HG03442 (cell line): ENCODE measurements around the gene BDKRB2.

ENCODE experiments used
- ATAC-seq: cut with Tn5 transposase; IDR thresholded peaks from one replicate; pipeline ENCODE4 v1.9.1; 2021; ENCODE audit warnings: mild to moderate bottlenecking, moderate library complexity; ENCODE audit not compliant: unreplicated experiment

Gene BDKRB2

GRCh38 chr14:96176275-96176674 lies 28.4 kb upstream of the BDKRB2 start:
- ATAC-seq, result no peak

GRCh38 chr14:96176811-96177211 lies 27.8 kb upstream of the BDKRB2 start:
- no peak for ATAC-seq

DNA sequence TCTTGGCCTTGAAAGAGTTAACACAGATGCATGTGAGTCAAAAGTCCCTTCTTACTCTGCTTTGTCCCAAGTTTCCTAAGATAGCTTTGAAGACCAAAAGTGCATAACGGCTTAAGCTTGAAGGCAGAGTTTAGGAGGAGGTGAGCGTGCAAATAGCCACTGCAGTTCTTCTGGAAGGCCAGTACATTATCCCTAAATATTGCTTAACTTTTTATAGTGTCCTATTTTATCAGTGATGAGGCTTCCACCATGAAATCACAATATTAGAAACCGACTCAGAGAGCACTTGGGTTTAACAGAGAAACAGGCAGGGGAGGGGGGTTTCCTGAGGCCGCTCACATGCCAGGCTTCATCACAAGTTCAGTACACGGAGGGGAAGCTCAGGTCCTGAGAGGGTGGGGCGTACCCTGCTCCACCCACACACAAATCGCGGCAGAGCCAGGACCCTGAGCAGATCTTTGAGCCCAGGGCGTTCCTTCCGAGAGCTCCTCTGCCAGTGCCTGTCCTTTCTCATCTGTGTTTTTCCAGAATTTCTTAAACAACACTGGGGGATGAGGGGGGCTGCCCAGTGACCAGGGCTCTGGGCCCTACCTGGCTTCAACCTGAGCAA lies 26.8 kb upstream of the BDKRB2 start:
- ATAC-seq, result no peak

GRCh38 chr14:96178461-96179321 lies 25.9 kb upstream of the BDKRB2 start:
- no peak for ATAC-seq

- ATAC-seq, result no peak
Observed at GRCh38 chr14:96180043-96180874, 24.4 kb upstream of the BDKRB2 start.

GRCh38 chr14:96181186-96182056 lies 23.2 kb upstream of the BDKRB2 start:
- no peak for ATAC-seq

DNA sequence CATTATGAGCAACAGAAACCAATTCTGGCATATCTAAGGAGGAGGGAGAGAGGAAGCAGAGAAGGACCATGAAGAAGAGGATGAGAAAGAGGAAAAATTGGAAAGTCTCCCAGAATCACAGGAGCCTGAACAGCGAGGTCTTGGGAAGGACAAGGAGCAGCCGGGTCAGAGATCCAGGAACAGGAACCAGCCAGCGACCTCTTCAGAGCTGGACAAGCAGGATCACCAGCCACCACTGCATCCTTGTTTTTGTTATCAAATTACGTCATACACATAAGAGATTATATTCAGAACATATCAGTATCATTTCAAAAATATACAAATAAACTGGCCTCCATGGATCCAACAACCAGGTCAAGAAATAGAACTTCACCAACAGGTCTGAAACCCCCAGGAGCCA lies 22.1 kb upstream of the BDKRB2 start:
- no peak for ATAC-seq

GRCh38 chr14:96184737-96185136 lies 19.9 kb upstream of the BDKRB2 start:
- no peak for ATAC-seq

DNA sequence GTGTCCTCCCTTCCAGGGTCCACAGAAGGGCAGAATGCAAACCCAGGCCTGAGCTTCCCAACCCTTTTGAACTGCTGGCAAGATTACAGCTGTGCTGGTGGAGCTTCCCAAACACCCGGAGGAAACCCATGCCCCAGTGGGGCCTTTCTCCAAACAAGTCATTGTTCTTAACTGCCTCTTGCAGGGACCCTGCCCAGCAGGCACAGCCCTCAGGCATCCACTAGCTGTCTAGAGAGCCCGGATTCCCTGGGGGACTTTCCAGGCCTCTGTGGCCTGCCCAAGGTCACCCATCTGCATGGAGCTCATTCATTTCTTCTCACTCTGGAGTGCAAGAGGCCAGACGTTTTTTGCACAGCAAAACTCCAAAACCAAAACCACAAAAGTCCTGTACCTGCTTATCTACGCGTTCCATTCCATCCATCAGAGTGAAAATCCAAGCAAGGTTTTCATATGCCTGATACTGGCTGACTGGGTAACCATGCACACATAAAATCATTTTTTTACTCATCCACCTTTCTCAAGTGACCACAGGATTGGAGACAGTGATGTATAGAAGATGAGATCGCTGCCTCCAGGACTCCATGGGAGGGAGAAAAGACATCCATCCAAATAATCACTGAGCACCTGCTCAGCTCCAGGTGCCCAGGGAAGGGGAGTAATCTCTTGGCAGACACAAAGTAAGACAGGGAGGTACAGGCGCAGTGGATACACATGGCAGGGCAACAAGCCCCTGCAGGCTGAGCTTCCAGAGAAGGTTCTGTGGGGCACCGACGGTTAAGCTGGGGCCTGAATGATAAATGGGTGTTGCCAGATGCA lies 17.2 kb upstream of the BDKRB2 start:
- no peak for ATAC-seq

DNA sequence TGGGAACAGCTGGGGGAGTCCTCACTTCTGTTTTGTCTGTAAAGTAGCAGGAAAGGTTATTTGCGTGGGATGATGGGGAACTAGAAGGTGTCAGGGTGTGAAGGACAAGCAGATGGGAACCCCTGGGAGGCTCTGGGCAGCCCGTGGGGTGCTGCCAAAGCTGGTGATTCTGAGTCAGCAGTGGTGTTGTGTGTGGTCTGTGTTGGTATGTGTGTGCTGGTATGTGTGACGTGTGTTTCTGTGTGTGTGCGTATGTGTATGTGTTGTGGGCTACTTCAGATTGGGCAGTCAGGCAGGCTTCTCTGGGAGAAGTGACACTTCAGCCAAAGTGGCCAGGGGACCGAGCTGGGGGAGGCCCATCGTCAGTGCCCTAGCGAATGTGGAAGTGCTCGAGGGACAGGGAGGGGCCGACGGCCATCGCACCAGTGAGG lies 15.3 kb upstream of the BDKRB2 start:
- ATAC-seq, result peak; percentile 63

DNA sequence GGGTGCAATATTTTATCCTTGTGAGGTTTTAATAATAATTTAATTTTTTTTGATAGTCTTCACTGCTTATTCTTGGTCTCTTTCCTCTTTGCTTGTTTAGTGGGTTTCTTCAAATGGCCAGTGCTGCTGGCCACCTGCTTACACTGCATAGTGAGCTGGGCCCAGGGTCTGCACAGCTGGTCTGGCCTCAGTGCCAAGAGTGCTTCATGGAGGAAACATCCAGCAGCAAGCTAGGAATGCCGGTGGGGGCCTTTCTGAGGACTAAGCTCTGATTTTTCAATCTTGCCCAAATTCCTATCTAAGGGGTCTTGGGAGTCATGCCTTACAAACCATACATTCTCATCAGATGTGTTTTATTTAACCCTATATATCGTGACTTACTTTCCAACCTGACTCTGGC lies 13.3 kb upstream of the BDKRB2 start:
- no peak for ATAC-seq

GRCh38 chr14:96191841-96192462 lies 12.7 kb upstream of the BDKRB2 start:
- no peak for ATAC-seq

DNA sequence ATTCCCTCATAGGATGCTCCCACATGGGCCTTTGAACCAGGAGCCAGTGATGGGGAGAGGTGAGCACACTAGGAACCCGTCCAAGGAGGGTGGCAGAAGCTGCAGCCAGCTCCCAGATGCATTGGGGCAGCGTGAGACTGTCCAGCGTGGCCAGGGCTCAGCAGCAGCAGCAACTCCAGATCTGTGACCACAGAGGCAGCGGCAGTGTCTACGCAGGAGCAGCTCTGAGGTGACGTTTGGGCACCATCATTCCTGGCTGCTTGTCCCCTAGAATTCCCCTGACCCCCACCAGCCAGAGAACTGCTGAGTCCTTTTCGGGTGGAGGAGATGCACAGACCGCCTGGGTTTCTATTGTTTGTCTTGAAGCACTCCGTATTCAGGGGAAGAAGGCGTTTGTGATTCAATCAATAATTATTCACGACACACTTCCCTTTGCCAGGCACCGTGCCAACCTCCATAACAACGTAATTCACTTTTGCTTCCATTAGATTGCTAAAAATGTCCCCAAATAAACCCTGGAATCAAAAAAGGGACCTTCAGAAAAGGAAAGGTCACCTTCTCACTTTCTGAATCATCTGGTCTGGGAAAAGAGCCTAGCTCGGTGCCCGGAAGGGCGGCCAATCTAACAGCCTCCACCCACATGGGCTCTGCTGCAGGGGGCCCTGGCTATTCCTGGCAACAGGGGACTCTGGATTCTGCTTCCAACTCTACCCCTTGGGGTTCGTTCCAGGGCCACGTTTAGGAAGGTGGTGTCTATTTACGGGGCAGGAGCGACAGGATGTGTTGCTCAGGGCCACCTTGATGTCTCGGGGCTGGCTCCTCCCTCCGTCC lies 11.4 kb upstream of the BDKRB2 start:
- ATAC-seq, result no peak

DNA sequence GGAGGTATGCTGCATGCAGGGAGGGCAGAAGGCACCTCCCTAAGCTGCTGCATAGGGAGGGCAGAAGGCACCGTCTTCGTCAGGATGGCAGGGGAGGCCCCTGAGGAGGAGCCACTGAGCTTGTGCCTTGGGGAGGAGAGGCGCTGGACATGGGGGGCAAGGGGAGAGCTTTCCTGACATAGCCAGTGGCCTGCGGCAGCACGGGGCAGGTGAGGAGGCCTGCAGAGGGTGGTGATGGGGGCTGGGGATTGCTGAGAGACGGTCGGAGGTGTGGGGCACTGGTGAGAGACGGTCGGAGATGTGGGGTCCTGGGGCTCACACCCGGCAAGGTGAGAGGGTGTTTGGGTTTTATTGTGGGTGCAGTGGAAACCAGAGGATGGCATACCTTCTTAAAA lies 10.4 kb upstream of the BDKRB2 start:
- ATAC-seq, result no peak

DNA sequence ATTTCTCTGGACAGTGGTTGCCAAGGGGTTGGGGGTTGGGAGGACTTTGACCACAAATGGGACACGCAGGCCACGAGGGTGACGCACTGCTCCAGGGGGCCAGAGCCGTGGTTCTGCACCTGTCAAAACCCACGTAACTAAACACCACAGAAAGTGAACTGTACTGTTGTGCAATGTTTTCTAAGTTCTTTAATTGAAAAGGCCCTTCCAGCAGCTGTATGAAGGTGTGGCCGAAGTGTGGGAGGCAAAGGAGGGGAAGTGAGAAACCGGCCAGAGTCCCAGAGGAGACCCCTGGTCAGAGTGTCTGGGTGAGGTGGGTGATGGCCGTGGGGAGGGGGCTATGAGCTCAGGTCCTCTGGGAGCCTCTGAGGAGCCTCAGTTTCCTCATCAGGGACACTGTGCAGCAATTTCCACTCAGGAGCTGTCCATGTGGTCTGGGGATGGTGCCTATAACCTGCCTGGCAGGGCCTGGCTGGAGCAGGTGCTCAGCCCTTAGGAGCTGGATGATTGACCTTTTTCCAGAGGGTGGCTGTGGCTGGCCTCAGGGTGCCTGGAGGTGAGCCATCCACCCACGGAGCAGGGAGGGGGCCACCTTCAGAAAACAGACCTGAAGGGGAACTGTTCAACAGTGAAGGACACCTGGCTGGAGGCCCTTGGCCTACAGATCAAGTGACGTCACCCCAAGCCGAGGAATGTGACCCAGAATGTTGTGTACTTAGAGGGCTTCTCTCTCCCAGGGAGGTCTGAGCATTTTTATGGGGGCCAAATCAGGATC lies 9.8 kb upstream of the BDKRB2 start:
- ATAC-seq, result no peak

DNA sequence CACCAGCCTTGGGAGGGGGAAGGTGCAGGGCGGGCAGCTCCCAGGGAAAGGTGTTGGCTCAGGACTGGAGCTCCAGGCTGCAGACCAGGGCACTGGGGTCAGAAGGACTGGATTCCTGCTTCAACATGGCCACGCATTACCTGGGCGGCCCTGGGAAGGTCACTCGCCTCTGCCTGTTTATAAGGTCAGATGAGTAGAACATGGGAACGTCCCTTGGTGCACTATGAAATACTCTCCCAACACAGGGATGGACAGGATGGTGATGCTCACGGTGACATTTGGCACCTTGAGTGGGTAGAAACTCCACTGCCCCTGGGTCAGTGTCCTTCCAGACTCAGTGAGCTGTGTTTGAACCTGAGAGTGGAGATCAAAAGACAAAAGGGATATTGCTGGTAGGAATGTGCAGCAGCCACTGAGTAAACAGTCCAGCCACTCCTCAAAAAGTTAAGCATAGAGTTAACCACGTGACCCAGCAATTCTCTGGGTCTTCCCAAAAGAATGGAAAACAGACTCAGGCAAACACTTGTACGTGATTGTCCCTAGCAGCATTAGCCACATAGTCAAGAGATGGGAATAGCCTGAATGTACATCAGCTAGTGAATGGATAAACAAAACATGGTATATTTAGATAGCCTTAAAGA lies 9.1 kb upstream of the BDKRB2 start:
- no peak for ATAC-seq

- ATAC-seq, result no peak
Observed at GRCh38 chr14:96197163-96197852, 7.3 kb upstream of the BDKRB2 start.
